ENCODE data around the gene NTF4.

Gene NTF4

GRCh38 chr19:49101160-49101559, 36.5 kb upstream of the NTF4 start:
- ChIA-PET POLR2A (interaction anchor here (0.8 kb wide), 1 partner anchor 12 kb away, joined by 3 read pairs; no protein-coding TSS in a partner anchor), CTCF (no interaction called here)
- DNase-seq (ENCODE audit: extremely low spot score) = no peak
- no peak for TF ChIP-seq LEF1 (IDR thresholded peaks at IDR 0.05; ENCODE audit: borderline replicate concordance)
- no peak for TF ChIP-seq HDGF (IDR thresholded peaks at IDR 0.05; ENCODE audit: borderline replicate concordance)
- TF ChIP-seq ZNF384 (IDR thresholded peaks at IDR 0.05) = no peak
- no peak for TF ChIP-seq NFRKB (IDR thresholded peaks at IDR 0.05)
- no peak for TF ChIP-seq FOXA1 (IDR thresholded peaks at IDR 0.05)
- no peak for TF ChIP-seq ELF4 (IDR thresholded peaks at IDR 0.05)
- TF ChIP-seq FOXK2 (IDR thresholded peaks at IDR 0.05) = no peak
- TF ChIP-seq PKNOX1 (IDR thresholded peaks at IDR 0.05) = no peak
- TF ChIP-seq SUZ12 (IDR thresholded peaks at IDR 0.05) = no peak
- no peak for TF ChIP-seq CTBP1 (IDR thresholded peaks at IDR 0.05; ENCODE audit: borderline replicate concordance)
- no peak for TF ChIP-seq TARDBP (IDR thresholded peaks at IDR 0.05)
- TF ChIP-seq ARNT (IDR thresholded peaks at IDR 0.05) = no peak

- ChIA-PET CTCF (interaction anchor here (1.6 to 2.0 kb wide), 3 partner anchors 101 to 117 kb away, joined by 4 to 19 read pairs (median 8); partner anchors contain the start of genes GYS1 and RUVBL2), POLR2A (interaction anchor here (1.7 kb wide), 1 partner anchor 109 kb away, joined by 4 read pairs; no protein-coding TSS in a partner anchor)
- TF ChIP-seq ARNT (IDR thresholded peaks at IDR 0.05) (no peak), PKNOX1 (IDR thresholded peaks at IDR 0.05) (no peak), LEF1 (IDR thresholded peaks at IDR 0.05; ENCODE audit: borderline replicate concordance) (no peak), SUZ12 (IDR thresholded peaks at IDR 0.05) (no peak), NFRKB (IDR thresholded peaks at IDR 0.05) (no peak), SP1 (IDR thresholded peaks at IDR 0.05) (no peak), L3MBTL2 (conservative IDR thresholded peaks at IDR 0.05) (no peak), BHLHE40 (IDR thresholded peaks at IDR 0.05; ENCODE audit: borderline replicate concordance) (no peak), ZNF384 (IDR thresholded peaks at IDR 0.05) (no peak), FOXK2 (IDR thresholded peaks at IDR 0.05) (no peak)
- DNase-seq (ENCODE audit: extremely low spot score) = no peak
Observed at GRCh38 chr19:49098795-49099194, 34.2 kb upstream of the NTF4 start.

DNA sequence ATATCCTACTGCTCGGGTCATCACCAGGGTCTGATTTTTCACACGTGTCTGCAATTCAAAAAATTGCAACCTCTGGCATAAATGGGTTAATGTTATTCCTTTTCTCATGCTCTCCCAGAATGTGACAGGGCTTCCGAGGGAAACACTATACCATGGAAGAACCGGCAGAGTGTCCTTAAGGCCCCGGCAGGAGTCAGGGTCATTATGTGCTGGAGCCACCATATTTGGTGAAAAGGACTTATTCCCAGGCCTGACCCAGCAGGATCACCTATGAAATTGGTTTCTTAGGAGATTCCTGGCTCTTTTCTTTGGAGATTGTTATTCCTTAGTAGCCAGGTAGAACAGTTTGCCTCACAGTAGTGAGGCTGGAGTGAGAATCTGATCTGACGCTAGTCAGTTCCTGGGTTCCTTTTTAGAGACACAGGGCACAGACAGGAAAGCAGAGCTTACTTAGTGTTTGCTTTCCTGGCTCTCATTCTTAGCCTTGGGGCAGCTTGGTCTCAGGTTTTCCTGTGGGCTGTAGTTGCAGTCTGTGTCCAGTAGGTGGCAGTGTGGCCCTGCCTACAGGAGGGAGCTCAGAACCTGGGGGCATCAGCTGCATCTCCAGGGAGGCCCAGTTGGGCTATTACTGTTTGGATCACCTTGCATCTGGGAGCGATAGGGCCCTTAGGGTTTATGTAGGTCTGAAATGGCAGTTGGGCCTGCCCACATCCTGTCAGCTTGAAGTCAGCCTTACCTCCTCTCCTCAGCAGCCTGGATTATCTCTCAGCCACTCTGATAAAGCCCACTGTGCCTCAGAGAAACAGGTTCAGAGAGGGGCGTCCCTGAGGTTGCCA, 33.1 kb upstream of the NTF4 start:
- ChIA-PET POLR2A (interaction anchor here (0.8 to 1.7 kb wide), 7 partner anchors 11 to 110 kb away, joined by 3 to 8 read pairs (median 4); partner anchors contain the start of gene LIN7B), CTCF (interaction anchor here (0.6 to 4.2 kb wide), 22 partner anchors 8 to 128 kb away, joined by 3 to 20 read pairs (median 5); partner anchors contain the start of genes GYS1, LIN7B, NTF4 and RUVBL2)
- DNase-seq (ENCODE audit: extremely low spot score) = peak; percentile 80
- TF ChIP-seq HDGF (IDR thresholded peaks at IDR 0.05; ENCODE audit: borderline replicate concordance) (0 out of 2 replicates have a peak, but pooled peaks have one; percentile 42), TARDBP (IDR thresholded peaks at IDR 0.05) (no peak), L3MBTL2 (conservative IDR thresholded peaks at IDR 0.05) (no peak), ZNF384 (IDR thresholded peaks at IDR 0.05) (no peak), SP1 (IDR thresholded peaks at IDR 0.05) (no peak), FOXM1 (IDR thresholded peaks at IDR 0.05; ENCODE audit: borderline replicate concordance) (no peak), PKNOX1 (IDR thresholded peaks at IDR 0.05) (no peak), BHLHE40 (IDR thresholded peaks at IDR 0.05; ENCODE audit: borderline replicate concordance) (no peak), ELF4 (IDR thresholded peaks at IDR 0.05) (no peak)

- CTCF ChIA-PET = interaction anchor here (0.9 to 4.2 kb wide), 3 partner anchors 11 to 48 kb away, joined by 3 to 20 read pairs (median 4); no protein-coding TSS in a partner anchor
- no peak for DNase-seq (ENCODE audit: extremely low spot score)
- POLR2A ChIA-PET = interaction anchor here (0.6 to 1.0 kb wide), 2 partner anchors 12 to 20 kb away, joined by 3 to 5 read pairs; partner anchors contain the start of gene LIN7B
- TF ChIP-seq SP1 (IDR thresholded peaks at IDR 0.05) = no peak
- TF ChIP-seq LEF1 (IDR thresholded peaks at IDR 0.05; ENCODE audit: borderline replicate concordance) = no peak
- TF ChIP-seq SUZ12 (IDR thresholded peaks at IDR 0.05) = no peak
- TF ChIP-seq FOXM1 (IDR thresholded peaks at IDR 0.05; ENCODE audit: borderline replicate concordance) = no peak
- no peak for TF ChIP-seq CTBP1 (IDR thresholded peaks at IDR 0.05; ENCODE audit: borderline replicate concordance)
- no peak for TF ChIP-seq ARNT (IDR thresholded peaks at IDR 0.05)
- TF ChIP-seq TARDBP (IDR thresholded peaks at IDR 0.05) = no peak
- TF ChIP-seq FOXK2 (IDR thresholded peaks at IDR 0.05) = no peak
- no peak for TF ChIP-seq PKNOX1 (IDR thresholded peaks at IDR 0.05)
- no peak for TF ChIP-seq NFRKB (IDR thresholded peaks at IDR 0.05)
- TF ChIP-seq FOXA1 (IDR thresholded peaks at IDR 0.05) = no peak
- no peak for TF ChIP-seq ELF4 (IDR thresholded peaks at IDR 0.05)
- TF ChIP-seq L3MBTL2 (conservative IDR thresholded peaks at IDR 0.05) = no peak
- TF ChIP-seq HDGF (IDR thresholded peaks at IDR 0.05; ENCODE audit: borderline replicate concordance) = no peak
- no peak for TF ChIP-seq BHLHE40 (IDR thresholded peaks at IDR 0.05; ENCODE audit: borderline replicate concordance)
Observed at GRCh38 chr19:49094505-49095482, 30.2 kb upstream of the NTF4 start.
